GM13977 (cell line): ENCODE data around the gene RADIL.

Experiments
- DNase-seq: peaks from one replicate; pipeline ENCODE4 v3.0.0; 2012; ENCODE audit warnings: low spot score
- in situ Hi-C: fragments of 300-500 bp; cut with MboI; formaldehyde crosslinking; loops from one replicate; pipeline ENCODE4 v1.12.0; 2022; ENCODE audit warnings: low sequenced_read_pairs, low pct_unique_long_range_greater_than_20kb, mixed read lengths, inconsistent platforms; ENCODE audit not compliant: unreplicated experiment
- TF ChIP-seq, protein P1 (sequence below): IDR thresholded peaks from 2 replicates; pipeline ENCODE4 v1.5.1; 2012; ENCODE audit warnings: mild to moderate bottlenecking, control low read depth; ENCODE audit not compliant: insufficient read depth; ENCODE audit errors: extremely low read depth, missing control alignments

RADIL gene, protein sequence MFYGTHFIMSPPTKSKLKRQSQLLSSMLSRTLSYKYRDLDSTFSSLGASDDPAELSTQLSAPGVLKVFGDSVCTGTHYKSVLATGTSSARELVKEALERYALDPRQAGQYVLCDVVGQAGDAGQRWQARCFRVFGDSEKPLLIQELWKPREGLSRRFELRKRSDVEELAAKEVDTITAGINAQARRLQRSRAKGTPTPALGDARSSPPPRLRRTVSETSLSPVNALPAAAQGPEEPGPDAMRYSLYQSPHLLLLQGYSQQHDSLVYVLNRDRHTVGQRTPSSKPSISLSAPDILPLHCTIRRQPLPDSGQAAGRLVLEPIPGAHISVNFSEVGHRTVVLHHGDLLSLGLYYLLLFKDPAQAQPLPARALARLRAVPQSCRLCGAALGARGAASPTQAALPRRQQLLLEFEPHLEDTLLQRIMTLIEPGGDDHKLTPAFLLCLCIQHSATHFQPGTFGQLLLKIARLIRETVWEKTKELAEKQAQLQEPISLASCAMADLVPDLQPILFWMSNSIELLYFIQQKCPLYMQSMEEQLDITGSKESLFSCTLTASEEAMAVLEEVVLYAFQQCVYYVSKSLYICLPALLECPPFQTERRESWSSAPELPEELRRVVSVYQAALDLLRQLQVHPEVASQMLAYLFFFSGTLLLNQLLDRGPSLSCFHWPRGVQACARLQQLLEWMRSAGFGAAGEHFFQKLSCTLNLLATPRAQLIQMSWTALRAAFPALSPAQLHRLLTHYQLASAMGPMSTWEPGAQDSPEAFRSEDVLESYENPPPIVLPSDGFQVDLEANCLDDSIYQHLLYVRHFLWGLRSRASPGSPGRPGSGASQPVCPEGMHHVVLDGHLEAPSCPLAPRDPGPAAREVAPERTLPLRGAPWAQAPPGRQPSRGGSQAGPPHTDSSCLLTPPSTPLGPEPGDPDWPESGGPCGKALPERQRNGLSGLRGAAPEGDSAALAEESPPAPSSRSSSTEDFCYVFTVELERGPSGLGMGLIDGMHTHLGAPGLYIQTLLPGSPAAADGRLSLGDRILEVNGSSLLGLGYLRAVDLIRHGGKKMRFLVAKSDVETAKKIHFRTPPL

DNA sequence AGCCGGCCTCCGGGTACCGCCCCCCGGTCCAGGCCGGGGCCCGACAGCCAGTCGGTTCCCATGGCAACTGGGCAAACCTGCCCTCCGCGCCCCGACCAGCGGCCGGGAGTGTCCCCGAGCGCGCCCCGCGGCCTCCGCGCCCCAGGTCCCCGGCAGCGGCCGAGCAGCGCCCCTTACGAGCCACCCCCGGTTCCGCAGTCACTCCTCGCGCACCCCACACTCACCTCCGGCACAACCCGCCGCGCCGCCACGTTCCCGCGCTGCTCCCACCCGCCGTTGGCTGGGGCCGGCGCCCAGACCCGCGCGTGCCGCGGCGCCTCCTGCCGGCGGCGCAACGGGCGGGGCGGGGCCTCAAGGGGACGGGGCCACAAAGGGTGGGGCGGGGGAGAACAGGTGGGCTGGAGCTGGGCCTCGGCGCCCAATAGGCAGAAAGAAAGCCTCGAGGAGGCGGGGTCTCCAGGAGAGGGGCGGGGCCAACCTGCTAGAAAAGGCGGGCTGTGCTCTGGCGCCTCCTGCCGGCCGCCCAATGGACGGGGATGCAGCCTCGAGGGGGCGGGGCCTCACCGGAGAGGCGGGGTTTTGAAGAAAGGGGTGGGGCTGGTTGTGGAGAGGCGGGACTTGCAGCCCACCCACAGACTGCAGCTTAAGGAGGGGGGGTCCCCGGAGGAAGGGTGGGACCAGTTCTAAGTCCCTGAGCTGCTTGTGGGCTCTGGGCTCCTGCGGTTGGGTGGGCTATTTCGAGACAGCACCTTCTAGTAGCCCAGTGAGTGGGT, at the start of gene RADIL:
Gene RADIL (minus strand): TSS at position 345 of the 773 bp plus-strand sequence. CDS start 5,577 bp downstream, outside the sequence.
- TF ChIP-seq, protein P1, sequence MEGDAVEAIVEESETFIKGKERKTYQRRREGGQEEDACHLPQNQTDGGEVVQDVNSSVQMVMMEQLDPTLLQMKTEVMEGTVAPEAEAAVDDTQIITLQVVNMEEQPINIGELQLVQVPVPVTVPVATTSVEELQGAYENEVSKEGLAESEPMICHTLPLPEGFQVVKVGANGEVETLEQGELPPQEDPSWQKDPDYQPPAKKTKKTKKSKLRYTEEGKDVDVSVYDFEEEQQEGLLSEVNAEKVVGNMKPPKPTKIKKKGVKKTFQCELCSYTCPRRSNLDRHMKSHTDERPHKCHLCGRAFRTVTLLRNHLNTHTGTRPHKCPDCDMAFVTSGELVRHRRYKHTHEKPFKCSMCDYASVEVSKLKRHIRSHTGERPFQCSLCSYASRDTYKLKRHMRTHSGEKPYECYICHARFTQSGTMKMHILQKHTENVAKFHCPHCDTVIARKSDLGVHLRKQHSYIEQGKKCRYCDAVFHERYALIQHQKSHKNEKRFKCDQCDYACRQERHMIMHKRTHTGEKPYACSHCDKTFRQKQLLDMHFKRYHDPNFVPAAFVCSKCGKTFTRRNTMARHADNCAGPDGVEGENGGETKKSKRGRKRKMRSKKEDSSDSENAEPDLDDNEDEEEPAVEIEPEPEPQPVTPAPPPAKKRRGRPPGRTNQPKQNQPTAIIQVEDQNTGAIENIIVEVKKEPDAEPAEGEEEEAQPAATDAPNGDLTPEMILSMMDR, result peak; percentile 66
- peak; percentile 97 for DNase-seq
- in situ Hi-C loops, result no loop called here

DNA sequence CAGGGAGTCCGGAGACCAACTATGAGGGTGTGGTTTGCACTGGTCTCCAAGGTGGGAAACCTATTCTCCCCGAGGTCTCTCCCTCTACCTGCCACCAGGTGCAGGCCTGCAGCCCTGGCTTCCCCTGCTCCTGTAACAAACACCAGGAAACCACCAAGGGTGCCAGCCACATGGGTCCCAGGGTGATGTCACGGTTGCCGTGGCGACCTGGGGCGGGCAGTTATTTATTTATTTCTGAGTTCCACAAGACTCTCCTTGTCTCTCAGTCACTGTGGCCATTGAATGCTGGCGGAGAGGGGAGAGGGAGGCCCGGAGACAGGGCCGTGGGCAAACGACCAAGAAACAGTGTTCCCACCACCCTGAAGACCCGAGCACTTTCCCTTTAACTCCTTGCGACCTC, 48.4 kb upstream of the RADIL start:
- DNase-seq, result no peak
- in situ Hi-C loops, result no loop called here
- TF ChIP-seq, protein P1, result no peak

DNA sequence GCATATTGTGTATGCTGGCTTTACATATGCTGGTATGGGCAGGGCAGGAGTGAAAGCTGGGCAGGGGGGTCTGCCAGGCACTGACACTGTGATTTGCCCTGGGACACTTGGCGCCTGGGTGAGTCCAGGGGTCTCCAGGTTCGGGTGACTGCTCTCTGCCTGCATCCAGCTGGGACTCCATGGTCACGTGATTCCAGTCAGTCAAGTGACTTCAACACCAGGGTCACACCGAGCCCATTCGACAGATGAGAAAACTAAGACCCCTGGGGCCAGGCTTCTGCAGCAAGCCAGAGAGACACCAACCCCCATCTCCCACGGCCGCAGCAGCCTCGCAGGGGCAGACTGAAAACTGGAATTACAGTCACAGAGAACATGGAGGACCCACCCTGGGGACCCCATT, 45.5 kb upstream of the RADIL start:
- in situ Hi-C loops, result no loop called here
- TF ChIP-seq, protein P1, result no peak

DNA sequence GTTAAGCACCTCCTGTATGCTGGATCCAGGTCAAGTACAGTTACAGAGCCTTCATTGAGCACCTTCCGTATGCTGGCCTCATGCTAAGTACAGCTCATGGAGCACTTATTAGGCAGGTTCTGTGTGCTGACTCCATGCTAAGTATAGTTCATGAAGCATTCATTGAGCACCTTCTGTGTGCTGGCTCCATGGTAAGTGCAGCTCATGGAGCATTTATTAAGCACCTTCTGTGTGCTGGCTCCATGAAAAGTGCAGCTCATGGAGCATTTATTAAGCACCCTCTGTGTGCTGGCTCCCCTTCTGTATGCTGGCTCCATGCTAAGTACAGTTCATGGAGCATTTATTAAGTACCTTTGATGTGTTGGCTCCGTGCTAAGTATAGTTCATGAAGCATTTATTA, 44.9 kb upstream of the RADIL start:
- no peak for DNase-seq
- TF ChIP-seq, protein P1, result no peak
- in situ Hi-C loops, result no loop called here

More for the DNA sequence above, 45.5 kb upstream of the RADIL start:
- DNase-seq, result no peak

DNA sequence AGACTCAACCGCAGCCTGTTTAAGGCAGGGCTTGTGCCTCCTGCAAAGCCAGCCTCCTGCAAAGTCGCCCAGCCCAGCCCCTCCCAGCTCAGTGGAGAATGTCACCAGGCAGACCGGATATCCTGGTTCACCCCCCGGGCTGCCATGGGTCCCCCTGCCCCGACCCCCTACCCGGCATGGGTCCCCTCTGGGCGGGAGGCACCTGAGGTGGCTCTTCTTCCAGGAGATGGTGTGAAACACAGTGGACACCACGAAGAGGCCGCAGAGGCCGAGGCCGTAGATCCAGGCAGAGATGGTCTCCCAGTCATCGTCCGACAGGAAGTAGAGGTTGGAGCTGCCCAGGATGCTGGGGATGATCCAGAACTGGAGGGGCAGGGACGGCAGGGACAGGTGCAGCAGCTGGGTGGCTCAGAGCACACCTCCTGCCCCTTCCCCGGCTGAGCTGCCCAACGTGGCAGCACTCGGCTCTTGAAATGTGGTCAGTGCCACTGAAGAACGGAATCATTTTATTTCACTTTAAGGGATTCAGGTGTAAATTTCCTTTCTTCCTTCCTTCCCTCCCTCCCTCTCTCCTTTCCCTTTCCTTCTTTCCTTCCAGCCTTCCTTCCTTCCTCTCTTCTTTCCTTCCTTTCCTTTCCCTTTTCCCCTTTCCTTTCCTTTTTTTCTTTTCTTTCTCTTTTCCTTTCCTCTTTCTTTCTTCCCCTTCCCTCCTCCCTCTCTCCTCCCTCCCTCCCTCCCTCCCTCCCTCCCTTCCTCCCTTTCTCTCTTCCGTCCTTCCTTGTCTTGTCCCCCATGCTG, 36.7 kb upstream of the RADIL start:
- no peak for DNase-seq
- in situ Hi-C loops, result no loop called here
- TF ChIP-seq, protein P1, result no peak
